HepG2 (cell line): Measurements from ENCODE around the gene STKLD1. TPM values are rescaled to one million over a fixed set of nuclear protein-coding genes. Genes with fewer than 3 reads are reported as not detected.
A peak's percentile ranks its signal among the peaks of the same experiment; 100 is the strongest.

ENCODE experiments used
- ONECUT2 ChIP-seq: sonication (generic); formaldehyde crosslinking; IDR thresholded peaks from 2 replicates; pipeline ENCODE4 v1.4.0; 2020; ENCODE audit warnings: missing genetic modification reagents
- PITX1 ChIP-seq: sonication (generic); formaldehyde crosslinking; IDR thresholded peaks from 2 replicates; pipeline ENCODE4 v1.5.1; 2020; ENCODE audit warnings: mild to moderate bottlenecking, missing genetic modification reagents
- SNAPC2 ChIP-seq: sonication (generic); formaldehyde crosslinking; IDR thresholded peaks from 2 replicates; pipeline ENCODE4 v1.8.1; 2022; ENCODE audit warnings: mild to moderate bottlenecking, missing genetic modification reagents
- SPEN ChIP-seq: sonication (generic); formaldehyde crosslinking; IDR thresholded peaks from 2 replicates; pipeline ENCODE4 v1.5.1; 2020; ENCODE audit warnings: low read depth, mild to moderate bottlenecking, missing genetic modification reagents
- STAT5B ChIP-seq: sonication (generic); formaldehyde crosslinking; IDR thresholded peaks from 2 replicates; pipeline ENCODE4 v1.4.0; 2020; ENCODE audit warnings: missing genetic modification reagents
- ZNF296 ChIP-seq: sonication (generic); formaldehyde crosslinking; conservative IDR thresholded peaks from 2 replicates; pipeline ENCODE4 v1.5.0; 2020; ENCODE audit warnings: mild to moderate bottlenecking, missing genetic modification reagents
- ZNF33A ChIP-seq: sonication (generic); formaldehyde crosslinking; IDR thresholded peaks from 2 replicates; pipeline ENCODE4 v1.5.1; 2020; ENCODE audit warnings: missing genetic modification reagents, mild to moderate bottlenecking, moderate library complexity, borderline replicate concordance
- ZNF572 ChIP-seq: sonication (generic); formaldehyde crosslinking; IDR thresholded peaks from 2 replicates; pipeline ENCODE4 v1.5.1; 2020; ENCODE audit warnings: mild to moderate bottlenecking, missing genetic modification reagents
- ZNF674 ChIP-seq: sonication (generic); formaldehyde crosslinking; IDR thresholded peaks from 2 replicates; pipeline ENCODE4 v1.5.0; 2020; ENCODE audit warnings: low read depth, mild to moderate bottlenecking, missing genetic modification reagents
- polyA plus RNA-seq, 8 experiments: library from polyadenylated mRNA; depleted of rRNA in 3 of 8; stranded (reverse) in 7 of 8; unstranded in 1 of 8; fragments of >200 nt; fragmentation: Illumina TruSeq in 4 of 8; extraction: Trizol in 4 of 8; gene quantifications; 2 replicates each; pipeline versions ENCODE4 v1.2.1 to v1.2.3, GENCODE V29; 2011 to 2016; ENCODE audit warnings: low read depth in 4 of 8, missing spikeins in 1 of 8, mixed read lengths in 1 of 8; ENCODE audit not compliant: insufficient read depth in 1 of 8
- total RNA-seq, 5 experiments: library from RNA; depleted of rRNA; stranded (reverse); fragments of >200 nt; fragmentation: Illumina TruSeq; extraction: Trizol; gene quantifications; 2 replicates each; pipeline ENCODE4 v1.2.3, GENCODE V29; 2016; ENCODE audit warnings: low read depth in 1 of 5
- TF ChIP-seq, protein P1 (sequence below): fragments of 450-650 bp; IDR thresholded peaks from 2 replicates; pipeline ENCODE4 v1.6.1; 2016
- TF ChIP-seq, protein P2 (sequence below): sonication (generic); formaldehyde crosslinking; IDR thresholded peaks from 2 replicates; pipeline ENCODE4 v1.8.0; 2022; ENCODE audit warnings: mild to moderate bottlenecking, missing genetic modification reagents
- TF ChIP-seq, protein P3 (sequence below): sonication (generic); formaldehyde crosslinking; IDR thresholded peaks from 2 replicates; pipeline ENCODE4 v1.4.0; 2020; ENCODE audit warnings: missing genetic modification reagents, borderline replicate concordance
- TF ChIP-seq, protein P4 (sequence below): sonication (generic); formaldehyde crosslinking; IDR thresholded peaks from 2 replicates; pipeline ENCODE4 v1.8.0; 2022; ENCODE audit warnings: missing genetic modification reagents, mild to moderate bottlenecking, borderline replicate concordance
- TF ChIP-seq, protein P5 (sequence below): sonication (generic); formaldehyde crosslinking; IDR thresholded peaks from 2 replicates; pipeline ENCODE4 v1.4.0; 2020; ENCODE audit warnings: missing genetic modification reagents
- TF ChIP-seq, protein P6 (sequence below): sonication (generic); formaldehyde crosslinking; IDR thresholded peaks from 2 replicates; pipeline ENCODE4 v1.5.0; 2020; ENCODE audit warnings: mild to moderate bottlenecking, missing genetic modification reagents, moderate library complexity
- TF ChIP-seq, protein P7 (sequence below): sonication (generic); formaldehyde crosslinking; IDR thresholded peaks from 2 replicates; pipeline ENCODE4 v1.8.1; 2023; ENCODE audit warnings: mild to moderate bottlenecking, missing genetic modification reagents, borderline replicate concordance

Gene STKLD1
- total and polyA plus RNA-seq, 2 of the 13 experiments (the other 11 are each of a cell fraction or from before 2014, with no cell fraction given): 1.5 to 2.2 TPM

DNA sequence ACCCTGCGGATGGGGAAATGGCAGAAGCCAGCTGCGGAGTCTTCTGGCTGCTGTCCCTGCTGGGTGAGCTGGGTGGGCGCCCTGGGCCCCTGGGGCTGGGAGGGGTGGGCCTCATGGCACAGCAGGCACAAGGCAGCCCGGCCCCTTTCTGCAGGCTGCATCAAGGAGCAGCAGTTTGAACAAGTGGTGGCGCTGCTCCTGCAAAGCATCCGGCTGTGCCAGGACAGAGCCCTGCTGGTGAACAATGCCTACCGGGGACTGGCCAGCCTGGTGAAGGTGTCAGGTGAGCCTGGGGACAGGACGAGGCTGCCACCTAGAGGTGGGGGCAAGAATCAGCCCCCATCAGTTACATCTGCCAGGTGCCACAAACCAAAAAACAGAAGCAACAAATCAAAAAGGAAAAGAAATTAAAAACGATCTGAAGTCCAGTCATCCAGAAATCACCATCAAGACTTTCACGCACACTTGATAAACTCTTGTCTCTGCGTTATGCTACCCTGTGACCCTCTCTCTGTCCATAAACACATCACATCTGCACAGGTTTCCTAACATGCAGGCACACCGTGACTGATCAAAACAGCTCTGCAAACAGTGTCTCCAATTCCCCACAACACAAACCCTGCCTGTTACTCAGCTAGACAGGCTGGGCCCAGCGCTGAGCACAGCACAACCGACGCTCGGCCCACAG, 27.7 kb downstream of the STKLD1 start (continued):
- TF ChIP-seq, protein P1, sequence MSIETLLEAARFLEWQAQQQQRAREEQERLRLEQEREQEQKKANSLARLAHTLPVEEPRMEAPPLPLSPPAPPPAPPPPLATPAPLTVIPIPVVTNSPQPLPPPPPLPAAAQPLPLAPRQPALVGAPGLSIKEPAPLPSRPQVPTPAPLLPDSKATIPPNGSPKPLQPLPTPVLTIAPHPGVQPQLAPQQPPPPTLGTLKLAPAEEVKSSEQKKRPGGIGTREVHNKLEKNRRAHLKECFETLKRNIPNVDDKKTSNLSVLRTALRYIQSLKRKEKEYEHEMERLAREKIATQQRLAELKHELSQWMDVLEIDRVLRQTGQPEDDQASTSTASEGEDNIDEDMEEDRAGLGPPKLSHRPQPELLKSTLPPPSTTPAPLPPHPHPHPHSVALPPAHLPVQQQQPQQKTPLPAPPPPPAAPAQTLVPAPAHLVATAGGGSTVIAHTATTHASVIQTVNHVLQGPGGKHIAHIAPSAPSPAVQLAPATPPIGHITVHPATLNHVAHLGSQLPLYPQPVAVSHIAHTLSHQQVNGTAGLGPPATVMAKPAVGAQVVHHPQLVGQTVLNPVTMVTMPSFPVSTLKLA: no peak
- TF ChIP-seq STAT5B (CRISPR knock-in tag): no peak
- TF ChIP-seq, protein P2, sequence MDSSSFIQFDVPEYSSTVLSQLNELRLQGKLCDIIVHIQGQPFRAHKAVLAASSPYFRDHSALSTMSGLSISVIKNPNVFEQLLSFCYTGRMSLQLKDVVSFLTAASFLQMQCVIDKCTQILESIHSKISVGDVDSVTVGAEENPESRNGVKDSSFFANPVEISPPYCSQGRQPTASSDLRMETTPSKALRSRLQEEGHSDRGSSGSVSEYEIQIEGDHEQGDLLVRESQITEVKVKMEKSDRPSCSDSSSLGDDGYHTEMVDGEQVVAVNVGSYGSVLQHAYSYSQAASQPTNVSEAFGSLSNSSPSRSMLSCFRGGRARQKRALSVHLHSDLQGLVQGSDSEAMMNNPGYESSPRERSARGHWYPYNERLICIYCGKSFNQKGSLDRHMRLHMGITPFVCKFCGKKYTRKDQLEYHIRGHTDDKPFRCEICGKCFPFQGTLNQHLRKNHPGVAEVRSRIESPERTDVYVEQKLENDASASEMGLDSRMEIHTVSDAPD: peak; percentile 92
- TF ChIP-seq SNAPC2 (CRISPR knock-in tag): no peak
- TF ChIP-seq SPEN (CRISPR knock-in tag): no peak
- TF ChIP-seq, protein P3, sequence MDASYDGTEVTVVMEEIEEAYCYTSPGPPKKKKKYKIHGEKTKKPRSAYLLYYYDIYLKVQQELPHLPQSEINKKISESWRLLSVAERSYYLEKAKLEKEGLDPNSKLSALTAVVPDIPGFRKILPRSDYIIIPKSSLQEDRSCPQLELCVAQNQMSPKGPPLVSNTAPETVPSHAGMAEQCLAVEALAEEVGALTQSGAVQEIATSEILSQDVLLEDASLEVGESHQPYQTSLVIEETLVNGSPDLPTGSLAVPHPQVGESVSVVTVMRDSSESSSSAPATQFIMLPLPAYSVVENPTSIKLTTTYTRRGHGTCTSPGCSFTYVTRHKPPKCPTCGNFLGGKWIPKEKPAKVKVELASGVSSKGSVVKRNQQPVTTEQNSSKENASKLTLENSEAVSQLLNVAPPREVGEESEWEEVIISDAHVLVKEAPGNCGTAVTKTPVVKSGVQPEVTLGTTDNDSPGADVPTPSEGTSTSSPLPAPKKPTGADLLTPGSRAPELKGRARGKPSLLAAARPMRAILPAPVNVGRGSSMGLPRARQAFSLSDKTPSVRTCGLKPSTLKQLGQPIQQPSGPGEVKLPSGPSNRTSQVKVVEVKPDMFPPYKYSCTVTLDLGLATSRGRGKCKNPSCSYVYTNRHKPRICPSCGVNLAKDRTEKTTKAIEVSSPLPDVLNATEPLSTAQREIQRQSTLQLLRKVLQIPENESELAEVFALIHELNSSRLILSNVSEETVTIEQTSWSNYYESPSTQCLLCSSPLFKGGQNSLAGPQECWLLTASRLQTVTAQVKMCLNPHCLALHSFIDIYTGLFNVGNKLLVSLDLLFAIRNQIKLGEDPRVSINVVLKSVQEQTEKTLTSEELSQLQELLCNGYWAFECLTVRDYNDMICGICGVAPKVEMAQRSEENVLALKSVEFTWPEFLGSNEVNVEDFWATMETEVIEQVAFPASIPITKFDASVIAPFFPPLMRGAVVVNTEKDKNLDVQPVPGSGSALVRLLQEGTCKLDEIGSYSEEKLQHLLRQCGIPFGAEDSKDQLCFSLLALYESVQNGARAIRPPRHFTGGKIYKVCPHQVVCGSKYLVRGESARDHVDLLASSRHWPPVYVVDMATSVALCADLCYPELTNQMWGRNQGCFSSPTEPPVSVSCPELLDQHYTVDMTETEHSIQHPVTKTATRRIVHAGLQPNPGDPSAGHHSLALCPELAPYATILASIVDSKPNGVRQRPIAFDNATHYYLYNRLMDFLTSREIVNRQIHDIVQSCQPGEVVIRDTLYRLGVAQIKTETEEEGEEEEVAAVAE (CRISPR knock-in tag): no peak
- no peak for TF ChIP-seq ONECUT2 (CRISPR knock-in tag)
- TF ChIP-seq, protein P4, sequence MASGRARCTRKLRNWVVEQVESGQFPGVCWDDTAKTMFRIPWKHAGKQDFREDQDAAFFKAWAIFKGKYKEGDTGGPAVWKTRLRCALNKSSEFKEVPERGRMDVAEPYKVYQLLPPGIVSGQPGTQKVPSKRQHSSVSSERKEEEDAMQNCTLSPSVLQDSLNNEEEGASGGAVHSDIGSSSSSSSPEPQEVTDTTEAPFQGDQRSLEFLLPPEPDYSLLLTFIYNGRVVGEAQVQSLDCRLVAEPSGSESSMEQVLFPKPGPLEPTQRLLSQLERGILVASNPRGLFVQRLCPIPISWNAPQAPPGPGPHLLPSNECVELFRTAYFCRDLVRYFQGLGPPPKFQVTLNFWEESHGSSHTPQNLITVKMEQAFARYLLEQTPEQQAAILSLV: no peak
- TF ChIP-seq ZNF674 (CRISPR knock-in tag): no peak
- TF ChIP-seq, protein P5, sequence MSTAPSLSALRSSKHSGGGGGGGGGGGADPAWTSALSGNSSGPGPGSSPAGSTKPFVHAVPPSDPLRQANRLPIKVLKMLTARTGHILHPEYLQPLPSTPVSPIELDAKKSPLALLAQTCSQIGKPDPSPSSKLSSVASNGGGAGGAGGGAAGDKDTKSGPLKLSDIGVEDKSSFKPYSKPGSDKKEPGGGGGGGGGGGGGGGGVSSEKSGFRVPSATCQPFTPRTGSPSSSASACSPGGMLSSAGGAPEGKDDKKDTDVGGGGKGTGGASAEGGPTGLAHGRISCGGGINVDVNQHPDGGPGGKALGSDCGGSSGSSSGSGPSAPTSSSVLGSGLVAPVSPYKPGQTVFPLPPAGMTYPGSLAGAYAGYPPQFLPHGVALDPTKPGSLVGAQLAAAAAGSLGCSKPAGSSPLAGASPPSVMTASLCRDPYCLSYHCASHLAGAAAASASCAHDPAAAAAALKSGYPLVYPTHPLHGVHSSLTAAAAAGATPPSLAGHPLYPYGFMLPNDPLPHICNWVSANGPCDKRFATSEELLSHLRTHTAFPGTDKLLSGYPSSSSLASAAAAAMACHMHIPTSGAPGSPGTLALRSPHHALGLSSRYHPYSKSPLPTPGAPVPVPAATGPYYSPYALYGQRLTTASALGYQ (CRISPR knock-in tag): no peak
- TF ChIP-seq, protein P6, sequence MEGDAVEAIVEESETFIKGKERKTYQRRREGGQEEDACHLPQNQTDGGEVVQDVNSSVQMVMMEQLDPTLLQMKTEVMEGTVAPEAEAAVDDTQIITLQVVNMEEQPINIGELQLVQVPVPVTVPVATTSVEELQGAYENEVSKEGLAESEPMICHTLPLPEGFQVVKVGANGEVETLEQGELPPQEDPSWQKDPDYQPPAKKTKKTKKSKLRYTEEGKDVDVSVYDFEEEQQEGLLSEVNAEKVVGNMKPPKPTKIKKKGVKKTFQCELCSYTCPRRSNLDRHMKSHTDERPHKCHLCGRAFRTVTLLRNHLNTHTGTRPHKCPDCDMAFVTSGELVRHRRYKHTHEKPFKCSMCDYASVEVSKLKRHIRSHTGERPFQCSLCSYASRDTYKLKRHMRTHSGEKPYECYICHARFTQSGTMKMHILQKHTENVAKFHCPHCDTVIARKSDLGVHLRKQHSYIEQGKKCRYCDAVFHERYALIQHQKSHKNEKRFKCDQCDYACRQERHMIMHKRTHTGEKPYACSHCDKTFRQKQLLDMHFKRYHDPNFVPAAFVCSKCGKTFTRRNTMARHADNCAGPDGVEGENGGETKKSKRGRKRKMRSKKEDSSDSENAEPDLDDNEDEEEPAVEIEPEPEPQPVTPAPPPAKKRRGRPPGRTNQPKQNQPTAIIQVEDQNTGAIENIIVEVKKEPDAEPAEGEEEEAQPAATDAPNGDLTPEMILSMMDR (CRISPR knock-in tag): peak; percentile 88
- TF ChIP-seq ZNF33A (CRISPR knock-in tag): no peak
- TF ChIP-seq PITX1: no peak
- no peak for TF ChIP-seq ZNF572 (CRISPR knock-in tag)
- no peak for TF ChIP-seq ZNF296 (CRISPR knock-in tag)
- TF ChIP-seq, protein P7, sequence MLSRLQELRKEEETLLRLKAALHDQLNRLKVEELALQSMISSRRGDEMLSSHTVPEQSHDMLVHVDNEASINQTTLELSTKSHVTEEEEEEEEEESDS (CRISPR knock-in tag): no peak
